Thoracic aorta (tissue), 2 donors: ENCODE measurements around the gene CACNA1H. TPM values are rescaled to one million over a fixed set of nuclear protein-coding genes. Genes with fewer than 3 reads are reported as not detected.

Experiments used
- ATAC-seq: fragments of 150-250 bp; one replicate; pipeline ENCODE4 v1.8.0; 2017; ENCODE audit warnings: low read depth; ENCODE audit not compliant: insufficient number of reproducible peaks, low FRiP score
- DNase-seq: peaks from one replicate; pipeline ENCODE4 v3.0.0-alpha.2; 2020; ENCODE audit warnings: low spot score
- H3K27ac ChIP-seq, 2 donors: fragments of 200-600 bp; sonication (generic); 1 replicate in 1 of 2; 2 replicates in 1 of 2; pipeline ENCODE4 v1.5.1; 2016; ENCODE audit warnings: mild to moderate bottlenecking in 2 of 2, moderate library complexity in 2 of 2
- H3K27me3 ChIP-seq: fragments of 200-600 bp; sonication (generic); replicated peaks from 2 replicates; pipeline ENCODE4 v1.6.0; 2016; ENCODE audit warnings: mild to moderate bottlenecking; ENCODE audit not compliant: insufficient read depth
- H3K36me3 ChIP-seq: fragments of 200-600 bp; sonication (generic); one replicate; pipeline ENCODE4 v1.5.1; 2016
- H3K4me1 ChIP-seq, 2 donors: fragments of 200-600 bp; sonication (generic); 1 replicate in 1 of 2; 2 replicates in 1 of 2; pipeline versions ENCODE4 v1.5.1 to v1.6.0; 2016; ENCODE audit warnings: low read depth in 2 of 2, mild to moderate bottlenecking in 1 of 2; ENCODE audit not compliant: control insufficient read depth in 1 of 2
- H3K4me3 ChIP-seq: fragments of 200-600 bp; sonication (generic); 2 replicates; pipeline ENCODE4 v1.5.1; 2016; ENCODE audit warnings: mild to moderate bottlenecking
- H3K9me3 ChIP-seq: fragments of 200-600 bp; sonication (generic); 2 replicates; pipeline ENCODE4 v1.5.1; 2016
- total RNA-seq, 2 donors: library from RNA; depleted of rRNA; stranded (reverse); fragments of >200 nt; gene quantifications; one replicate each; pipeline versions ENCODE4 v1.1.0 to v1.2.3, GENCODE V29; 2016
- TF ChIP-seq, protein P1 (sequence below): fragments of 200-600 bp; sonication (generic); IDR thresholded peaks from one replicate; pipeline ENCODE4 v1.5.1; 2019; ENCODE audit warnings: antibody characterized with exemption

The CACNA1H gene
- total RNA-seq, 2 donors from 2014 or later, result 14.7 to 33.0 TPM

DNA sequence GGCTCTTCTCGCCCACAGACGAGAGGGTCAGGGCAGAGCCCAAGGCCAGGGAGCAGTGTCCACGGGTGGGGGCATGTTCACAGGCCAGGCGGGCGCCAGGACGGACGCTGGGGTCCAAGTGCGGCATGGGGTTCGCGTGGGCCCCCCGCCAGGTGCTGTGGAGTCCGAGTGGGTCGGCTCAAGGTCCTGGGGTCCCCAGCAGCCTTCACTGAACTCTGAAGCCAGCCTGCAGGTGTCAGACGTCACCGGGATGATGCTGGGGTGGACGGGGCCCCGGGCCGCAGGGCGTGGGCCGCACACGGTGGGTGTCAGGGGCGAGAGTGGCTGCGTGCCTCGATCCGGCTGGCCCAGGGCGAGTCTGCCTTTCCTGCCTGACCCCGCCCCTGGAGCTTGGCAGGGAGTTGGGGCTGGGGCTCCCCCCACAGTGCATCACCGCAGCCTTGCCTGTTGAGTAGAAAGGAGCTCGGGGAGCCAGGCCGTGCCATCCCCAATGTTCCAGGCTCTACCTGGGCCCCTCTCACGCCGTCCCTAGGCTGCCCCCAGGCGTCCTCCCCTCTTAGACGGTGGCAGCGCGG is 19.0 kb downstream of the CACNA1H start:
- H3K4me1 ChIP-seq, result peaks cover 4 to 8% of the 10 kb centered on the region in 2 donors
- H3K27me3 ChIP-seq, result no peaks in the 10 kb centered on the region
- H3K27ac ChIP-seq, result no peak overlapping the region
- no peak overlapping the region for H3K4me3 ChIP-seq
- no peaks in the 10 kb centered on the region for H3K9me3 ChIP-seq
- DNase-seq, result no peak
- TF ChIP-seq, protein P1, sequence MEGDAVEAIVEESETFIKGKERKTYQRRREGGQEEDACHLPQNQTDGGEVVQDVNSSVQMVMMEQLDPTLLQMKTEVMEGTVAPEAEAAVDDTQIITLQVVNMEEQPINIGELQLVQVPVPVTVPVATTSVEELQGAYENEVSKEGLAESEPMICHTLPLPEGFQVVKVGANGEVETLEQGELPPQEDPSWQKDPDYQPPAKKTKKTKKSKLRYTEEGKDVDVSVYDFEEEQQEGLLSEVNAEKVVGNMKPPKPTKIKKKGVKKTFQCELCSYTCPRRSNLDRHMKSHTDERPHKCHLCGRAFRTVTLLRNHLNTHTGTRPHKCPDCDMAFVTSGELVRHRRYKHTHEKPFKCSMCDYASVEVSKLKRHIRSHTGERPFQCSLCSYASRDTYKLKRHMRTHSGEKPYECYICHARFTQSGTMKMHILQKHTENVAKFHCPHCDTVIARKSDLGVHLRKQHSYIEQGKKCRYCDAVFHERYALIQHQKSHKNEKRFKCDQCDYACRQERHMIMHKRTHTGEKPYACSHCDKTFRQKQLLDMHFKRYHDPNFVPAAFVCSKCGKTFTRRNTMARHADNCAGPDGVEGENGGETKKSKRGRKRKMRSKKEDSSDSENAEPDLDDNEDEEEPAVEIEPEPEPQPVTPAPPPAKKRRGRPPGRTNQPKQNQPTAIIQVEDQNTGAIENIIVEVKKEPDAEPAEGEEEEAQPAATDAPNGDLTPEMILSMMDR, result no peak
- ATAC-seq, result no peak
- H3K36me3 ChIP-seq, result no peaks in the 10 kb centered on the region

DNA sequence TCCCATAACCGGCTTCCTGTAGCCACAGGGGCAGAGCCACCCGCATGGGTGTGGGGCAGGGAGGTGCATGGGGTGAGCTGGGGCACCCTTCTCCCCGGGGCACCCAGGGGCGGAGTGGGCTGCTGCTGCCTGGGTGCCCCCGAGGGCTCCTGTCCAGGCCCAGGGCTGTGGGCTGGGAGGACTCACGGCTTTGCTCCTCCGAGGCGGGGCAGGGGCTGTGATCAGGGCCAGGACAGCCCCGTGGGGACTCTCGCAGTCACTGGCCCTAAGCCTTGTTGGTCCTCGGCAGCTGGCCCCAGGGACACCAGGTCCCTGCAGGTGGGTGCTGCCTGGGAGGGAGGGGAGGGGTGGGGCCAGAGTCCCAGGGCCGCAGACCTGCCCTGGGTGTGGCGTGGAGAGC is 19.7 kb downstream of the CACNA1H start:
- no peaks in the 10 kb centered on the region for H3K36me3 ChIP-seq
- H3K4me1 ChIP-seq, result peaks cover 4 to 8% of the 10 kb centered on the region in 2 donors
- ATAC-seq (no peak), DNase-seq (no peak)
- TF ChIP-seq, protein P1, result no peak
- no peaks in the 10 kb centered on the region for H3K9me3 ChIP-seq
- H3K4me3 ChIP-seq, result no peak overlapping the region
- H3K27me3 ChIP-seq, result no peaks in the 10 kb centered on the region
- H3K27ac ChIP-seq, result no peak overlapping the region

GRCh38 chr16:1173788-1174451 is 21.0 kb downstream of the CACNA1H start:
- TF ChIP-seq, protein P1, result no peak
- H3K4me3 ChIP-seq, result no peak overlapping the region
- ATAC-seq, result no peak
- peaks cover 4 to 8% of the 10 kb centered on the region in 2 donors for H3K4me1 ChIP-seq
- H3K9me3 ChIP-seq, result no peaks in the 10 kb centered on the region
- no peak for DNase-seq
- H3K27me3 ChIP-seq, result no peaks in the 10 kb centered on the region
- no peak overlapping the region for H3K27ac ChIP-seq
- no peaks in the 10 kb centered on the region for H3K36me3 ChIP-seq

- DNase-seq (no peak), ATAC-seq (no peak)
- H3K27me3 ChIP-seq, result no peaks in the 10 kb centered on the region
- no peak overlapping the region for H3K27ac ChIP-seq
- no peak overlapping the region for H3K4me3 ChIP-seq
- TF ChIP-seq, protein P1, result no peak
- no peaks in the 10 kb centered on the region for H3K36me3 ChIP-seq
- H3K4me1 ChIP-seq, result peaks cover 4 to 5% of the 10 kb centered on the region in 2 donors
- H3K9me3 ChIP-seq, result no peaks in the 10 kb centered on the region
Measured at GRCh38 chr16:1174477-1175357, 21.8 kb downstream of the CACNA1H start.
